Activated CD4-positive, alpha-beta T cell treated with anti-CD3 and anti-CD28 coated beads, Interleukin-2, amount 50 U/mL, for 4 hours (primary cell): ENCODE data around the gene KRT28.
"Not testable (repeated sequence)": the region's sequence is repeated elsewhere in the genome, so short reads cannot be mapped to it uniquely, and the experiment has no call there.

ENCODE experiments used
- DNase-seq, 2 experiments: peaks; one replicate each; pipeline ENCODE4 v3.0.0-alpha.2; 2020

The KRT28 gene

DNA sequence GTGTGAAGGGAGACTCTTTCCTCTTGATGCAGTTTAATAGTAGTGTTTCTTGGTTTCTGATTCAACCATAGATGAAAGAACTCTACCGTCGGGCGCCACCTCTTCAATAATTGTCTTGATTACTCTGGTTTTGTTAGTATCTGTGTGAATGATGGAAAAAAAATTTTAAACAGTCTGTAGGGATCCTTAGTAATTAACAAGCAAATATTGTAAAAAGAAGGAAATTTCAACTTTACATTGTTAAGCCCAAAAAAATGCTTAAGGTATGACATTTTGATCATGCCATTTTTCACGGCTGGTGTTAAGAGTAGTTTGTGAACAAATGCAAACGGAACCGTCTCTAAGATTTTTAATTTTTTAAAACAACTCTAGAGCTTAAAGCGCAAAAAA, 18.6 kb upstream of the KRT28 start:
- DNase-seq, result no peak

DNA sequence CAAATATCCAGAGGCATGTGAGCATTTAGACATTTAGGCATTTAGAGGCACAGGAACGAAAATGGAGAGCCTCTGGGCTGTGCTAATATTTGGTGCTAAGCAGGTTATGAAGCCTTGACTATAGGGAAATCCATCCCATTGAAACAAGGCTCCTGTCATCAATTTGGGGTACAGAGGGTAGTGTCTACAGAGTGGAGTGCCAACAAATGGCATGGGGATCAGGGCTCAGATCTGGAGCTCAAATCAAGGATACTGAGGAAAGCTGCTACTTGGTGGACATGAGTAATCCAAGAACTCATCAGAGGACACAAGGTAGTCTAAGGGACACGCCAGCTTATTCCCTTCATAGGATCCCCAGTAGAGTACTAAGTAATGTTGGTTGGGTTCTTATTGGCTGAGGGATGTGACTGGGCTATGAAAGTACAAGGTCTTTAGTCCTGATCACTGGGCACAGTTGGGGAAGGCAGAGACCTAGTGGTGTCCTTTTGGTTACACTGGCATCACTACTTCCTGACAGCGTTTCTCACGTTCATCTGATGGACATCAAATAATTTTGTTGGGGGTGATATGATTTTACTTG, 17.4 kb upstream of the KRT28 start:
- DNase-seq, result no peak

DNA sequence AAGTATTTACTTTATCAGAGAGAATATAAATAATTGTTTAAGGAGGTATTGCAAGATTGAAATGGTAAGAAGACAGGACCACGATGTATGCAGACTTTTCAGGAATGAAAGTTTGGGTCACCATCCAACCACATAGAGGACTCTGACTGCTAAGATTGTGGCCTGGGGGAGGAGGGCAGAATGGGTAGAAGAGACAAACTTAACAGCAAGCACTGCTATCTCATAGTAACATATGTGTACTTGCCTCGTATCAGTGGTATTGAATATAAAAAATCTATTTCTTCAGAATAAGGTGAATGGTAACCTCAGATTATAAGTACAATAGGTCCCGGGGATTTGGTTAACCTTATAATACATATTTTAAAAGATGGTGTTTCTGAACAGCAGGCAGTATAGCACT, 16.8 kb upstream of the KRT28 start:
- no peak for DNase-seq

DNA sequence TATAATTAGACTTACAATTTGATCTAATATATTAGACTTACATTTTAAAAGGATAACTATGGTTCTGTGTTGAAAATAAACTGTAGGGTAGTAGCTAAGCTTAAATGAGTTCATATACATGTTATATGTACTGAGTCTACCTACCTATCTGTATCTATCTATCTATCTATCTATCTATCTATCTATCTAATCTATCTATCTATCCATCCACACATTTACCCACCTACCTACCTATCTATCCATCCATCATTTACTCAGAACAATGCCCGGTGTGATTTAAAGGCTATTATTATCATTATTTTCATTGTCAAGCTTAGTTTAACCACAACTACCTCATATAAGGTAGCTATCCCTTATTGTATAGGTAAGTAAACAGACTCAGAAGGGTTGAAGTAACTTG, 15.6 kb upstream of the KRT28 start:
- DNase-seq, result no peak

DNA sequence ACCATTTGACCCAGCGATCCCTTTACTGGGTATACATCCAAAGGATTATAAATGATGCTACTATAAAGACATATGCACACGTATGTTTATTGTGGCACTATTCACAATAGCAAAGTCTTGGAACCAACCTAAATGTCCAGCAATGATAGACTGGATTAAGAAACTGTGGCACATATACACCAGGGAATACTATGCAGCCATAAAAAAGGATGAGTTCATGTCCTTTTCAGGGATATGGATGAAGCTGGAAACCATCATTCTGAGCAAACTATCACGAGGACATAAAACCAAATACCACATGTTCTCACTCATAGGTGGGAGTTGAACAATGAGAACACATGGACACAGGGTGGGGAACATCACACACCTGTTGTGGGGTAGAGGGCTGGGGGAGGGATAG, 14.9 kb upstream of the KRT28 start:
- not testable (repeated sequence) for DNase-seq

DNA sequence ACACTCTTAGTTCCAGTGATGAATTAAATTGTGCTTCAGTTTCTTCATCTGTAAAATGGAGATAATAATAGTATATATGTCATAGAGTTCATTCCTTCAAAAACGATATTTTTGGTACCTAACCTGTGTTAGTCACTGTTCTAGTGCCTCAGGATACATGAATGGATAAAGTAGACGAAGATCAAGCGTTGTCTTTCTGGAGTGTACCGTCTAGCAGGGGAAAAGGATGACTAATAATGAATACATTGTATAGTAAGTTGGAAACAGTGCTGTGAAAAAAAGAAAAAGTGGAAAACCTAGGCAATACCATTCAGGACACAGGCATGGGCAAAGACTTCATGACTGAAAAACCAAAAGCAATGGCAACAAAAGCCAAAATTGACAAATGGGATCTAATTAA, 14.0 kb upstream of the KRT28 start:
- no peak for DNase-seq

DNA sequence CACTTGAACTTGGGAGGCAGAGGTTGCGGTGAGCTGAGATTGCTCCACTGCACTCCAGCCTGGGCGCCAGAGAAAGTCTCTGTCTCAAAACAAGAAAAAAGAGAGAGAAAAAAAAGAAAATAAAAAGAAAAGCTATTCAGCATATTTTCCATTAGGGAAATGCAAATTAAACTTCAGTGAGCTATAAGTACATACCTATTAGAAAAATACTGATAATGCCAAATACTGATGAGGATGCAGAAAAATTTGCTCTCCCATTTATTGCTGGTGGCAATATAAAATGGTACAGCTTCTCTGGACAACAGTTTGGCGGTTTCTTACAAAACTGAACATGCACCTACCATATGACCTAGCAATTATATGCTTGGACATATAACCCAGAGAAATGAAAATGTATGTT, 12.9 kb upstream of the KRT28 start:
- DNase-seq, result no peak

DNA sequence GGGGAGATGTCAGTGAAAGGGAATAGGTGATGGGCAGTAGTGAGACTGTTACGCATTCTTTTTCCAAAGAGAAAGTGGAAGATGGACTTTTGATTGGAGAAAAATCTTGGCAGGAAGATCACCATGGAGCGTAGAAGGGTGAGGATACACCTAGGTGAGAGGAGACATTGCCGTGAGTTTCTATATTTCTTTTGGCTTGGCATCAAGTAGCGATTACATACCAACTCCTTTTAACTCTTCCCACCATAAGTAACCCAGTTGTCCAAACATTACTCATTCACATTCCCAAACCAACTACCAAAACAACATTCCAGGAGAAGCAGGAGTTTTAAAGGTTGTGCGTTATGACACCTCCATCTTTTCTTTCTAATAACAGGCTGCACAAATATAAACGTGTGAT, 10.7 kb upstream of the KRT28 start:
- no peak for DNase-seq

DNA sequence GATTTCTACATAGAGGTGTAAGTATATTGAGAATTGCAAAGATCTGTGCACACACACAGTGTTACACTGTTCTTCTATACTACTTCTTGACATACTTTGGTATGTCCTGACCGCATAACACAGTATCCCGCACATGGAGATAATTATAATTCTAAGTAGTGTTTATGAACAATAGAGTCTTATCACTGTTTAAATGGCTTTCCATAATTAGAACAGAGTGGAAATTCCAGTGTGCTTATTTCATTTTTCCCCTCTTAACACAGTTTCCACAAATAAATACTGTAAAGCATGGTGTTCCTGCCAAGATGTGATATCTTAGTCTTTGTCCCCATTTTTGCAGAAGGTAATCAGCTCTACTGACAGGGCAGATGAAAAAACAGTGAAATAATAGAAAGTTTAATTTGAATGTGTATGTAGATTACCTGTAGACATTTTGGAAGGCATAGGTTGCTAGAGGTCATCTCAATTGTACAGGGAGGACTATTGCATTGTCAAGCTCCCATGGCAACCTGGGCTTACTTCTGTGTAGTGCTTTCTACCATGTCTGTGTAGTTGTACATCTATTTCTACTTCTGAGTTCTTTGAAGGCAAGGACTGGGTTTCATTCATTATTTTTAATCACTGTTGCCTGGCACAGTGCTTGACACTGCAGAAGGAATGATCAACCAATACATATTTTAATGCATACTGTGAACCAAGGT, 10.1 kb upstream of the KRT28 start:
- DNase-seq, result no peak

DNA sequence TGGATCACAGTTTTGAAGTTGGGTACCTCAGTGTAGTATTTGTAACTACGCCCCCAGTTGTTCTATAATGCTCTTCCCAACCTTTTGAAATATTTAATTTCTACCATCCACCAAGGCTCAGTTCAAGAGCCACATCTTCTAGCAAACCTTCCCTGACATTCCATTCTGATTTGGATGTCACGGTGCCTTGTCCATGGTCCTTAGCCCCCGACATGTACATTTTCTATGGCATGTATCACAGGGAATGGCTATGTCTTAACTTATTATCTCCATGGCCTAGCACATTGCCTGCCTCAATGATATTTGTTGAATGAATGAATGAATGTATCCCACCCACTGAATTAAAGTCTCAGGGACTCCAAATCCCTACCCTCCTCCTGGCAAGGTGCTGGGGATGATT, 6.4 kb upstream of the KRT28 start:
- no peak for DNase-seq

DNA sequence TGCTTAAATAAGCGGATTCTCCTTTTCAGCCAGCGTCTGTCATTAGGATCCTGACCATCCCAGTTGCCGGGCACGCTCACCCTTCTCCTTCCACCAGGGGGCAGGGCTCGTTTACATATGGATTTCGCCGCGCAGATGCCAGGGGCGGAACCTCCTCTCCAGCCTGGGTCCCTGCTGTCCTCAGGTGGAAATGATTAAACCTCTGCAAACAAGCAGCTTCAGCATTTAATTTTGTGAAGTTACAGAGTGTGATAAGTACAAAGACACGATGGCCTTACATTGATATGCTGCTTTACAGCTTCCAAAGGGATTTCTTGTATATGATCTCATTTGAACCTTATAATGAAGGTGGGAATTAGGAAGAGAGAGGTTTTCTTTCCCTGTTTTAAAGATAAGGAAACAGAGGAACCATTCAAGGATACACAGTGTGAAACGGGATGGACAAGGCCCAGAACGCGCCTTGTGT, 3.9 kb upstream of the KRT28 start:
- peak; percentile 69 to 73 for DNase-seq

DNA sequence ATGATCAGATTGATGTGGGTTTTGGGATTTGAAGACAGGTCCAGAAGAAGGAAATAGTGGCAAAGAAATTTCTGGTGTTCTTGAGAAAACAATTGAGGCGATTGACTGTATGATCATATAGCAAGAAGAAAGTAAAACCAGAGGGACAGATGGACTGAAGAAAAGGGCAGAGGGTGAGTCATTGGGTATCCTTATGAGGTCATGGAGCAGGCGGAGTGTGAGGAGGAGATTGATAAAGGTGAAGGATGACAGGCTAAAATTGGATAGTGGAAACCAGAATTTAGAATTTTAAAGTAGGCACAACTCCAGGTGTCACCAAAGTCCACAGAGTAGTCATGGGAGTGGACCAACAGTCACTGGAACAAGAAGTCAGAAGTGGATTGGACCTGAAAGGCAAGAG, 1.4 kb upstream of the KRT28 start:
- DNase-seq, result no peak

DNA sequence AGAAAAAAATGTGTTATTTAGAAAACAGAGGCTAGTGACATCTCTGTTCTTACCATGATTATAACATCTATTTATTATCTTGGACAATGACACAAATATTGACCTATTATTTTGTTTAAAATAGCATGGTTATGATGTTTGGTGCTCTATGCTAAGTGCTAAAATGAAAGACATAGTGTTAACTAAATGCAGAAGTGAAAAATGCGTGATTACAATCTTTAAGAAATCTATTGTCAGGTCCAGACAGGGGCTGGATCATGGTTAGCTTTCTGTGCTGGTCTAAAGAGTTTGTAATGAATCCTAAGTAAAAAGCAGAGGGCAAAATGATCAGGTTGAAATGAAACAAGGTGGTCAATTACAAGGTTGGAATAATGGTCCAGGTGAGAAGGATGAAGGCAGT, 622 bp upstream of the KRT28 start:
- no peak for DNase-seq

DNA sequence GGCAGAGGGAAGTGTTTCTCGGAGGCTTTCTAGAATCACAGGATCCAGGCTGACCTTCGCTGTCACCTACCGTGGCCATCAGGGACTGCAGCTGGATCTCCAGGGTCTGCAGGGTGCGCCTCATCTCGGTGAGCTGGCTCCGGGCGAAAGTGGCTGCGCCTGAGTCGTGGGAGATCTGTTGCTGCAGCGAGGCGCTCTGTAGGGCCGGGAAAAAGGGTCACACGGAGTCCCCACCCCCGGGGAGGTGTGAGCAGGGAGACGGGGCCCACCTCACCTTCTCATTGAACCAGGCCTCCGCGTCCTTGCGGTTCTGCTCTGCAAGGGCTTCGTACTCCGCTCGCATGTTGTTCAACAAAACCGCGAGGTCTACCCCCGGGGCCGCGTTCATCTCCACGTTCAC, 2.9 kb downstream of the KRT28 start:
- no peak for DNase-seq

DNA sequence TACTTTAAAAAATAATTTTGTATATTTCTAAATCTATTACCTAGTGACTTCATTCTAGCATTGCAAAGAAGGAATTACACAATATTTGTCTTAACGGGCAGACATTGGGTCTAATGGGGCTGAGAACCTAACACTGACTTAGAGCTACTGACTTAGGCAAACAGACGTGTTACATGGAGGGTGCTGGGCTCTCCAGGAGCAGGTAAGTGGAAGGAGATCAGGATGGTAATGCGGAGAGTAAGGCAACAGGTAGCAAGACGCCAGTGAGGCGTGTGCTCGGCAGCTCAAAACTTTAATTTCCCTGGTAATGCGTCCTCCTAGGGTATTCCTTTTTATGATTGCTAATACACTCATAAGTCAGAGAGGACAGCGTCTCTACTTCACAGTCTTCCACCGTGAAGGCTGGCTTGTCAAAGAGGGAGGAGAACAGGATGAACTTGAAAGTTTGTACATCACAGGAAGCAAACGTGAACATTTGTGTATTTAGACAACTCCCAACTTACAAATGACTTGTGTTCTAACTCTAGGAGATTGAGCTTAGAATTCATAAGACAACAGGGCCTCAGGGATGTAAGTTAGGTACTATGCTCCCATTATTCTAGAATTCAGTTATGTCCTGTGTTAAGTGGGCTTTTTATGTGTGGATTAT, 4.6 kb downstream of the KRT28 start:
- no peak for DNase-seq

DNA sequence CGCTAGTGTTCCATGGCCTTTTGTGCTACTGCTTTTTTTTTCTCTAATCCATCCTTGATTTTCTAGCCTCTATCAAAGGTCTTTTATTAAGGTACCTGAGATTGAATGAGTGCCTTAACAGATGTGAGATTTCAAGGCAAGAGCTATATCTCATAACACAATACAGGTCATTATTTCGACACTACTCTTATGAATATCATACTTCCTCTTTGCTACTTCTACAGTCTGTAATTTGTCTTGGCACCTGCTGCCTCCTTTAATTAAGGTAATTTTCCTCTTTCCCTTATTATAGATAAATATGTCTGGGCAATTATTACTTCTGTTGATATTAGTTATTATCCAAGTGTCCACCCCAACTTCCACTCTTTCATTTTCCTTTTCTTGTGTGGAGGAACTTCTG, 5.3 kb downstream of the KRT28 start:
- no peak for DNase-seq

DNA sequence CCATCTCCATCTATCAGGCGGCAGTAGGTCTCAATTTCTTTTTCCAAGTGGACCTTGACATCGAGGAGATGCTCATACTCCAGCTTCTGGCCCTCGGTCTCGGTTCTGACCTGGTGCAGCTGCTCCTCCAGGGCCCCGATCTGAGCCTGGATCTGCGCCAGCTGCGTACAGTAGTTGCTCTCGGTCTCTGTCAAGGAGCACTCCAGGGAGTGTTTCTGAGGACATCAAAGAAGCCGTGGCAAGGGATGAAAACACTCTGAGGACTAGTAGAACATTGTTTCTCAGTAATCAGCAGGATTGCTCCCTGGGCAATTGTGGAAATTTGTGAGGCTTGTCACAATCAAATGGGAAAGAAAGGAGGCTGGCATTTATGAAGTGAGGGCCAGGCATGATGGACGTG, 5.9 kb downstream of the KRT28 start:
- DNase-seq, result no peak

DNA sequence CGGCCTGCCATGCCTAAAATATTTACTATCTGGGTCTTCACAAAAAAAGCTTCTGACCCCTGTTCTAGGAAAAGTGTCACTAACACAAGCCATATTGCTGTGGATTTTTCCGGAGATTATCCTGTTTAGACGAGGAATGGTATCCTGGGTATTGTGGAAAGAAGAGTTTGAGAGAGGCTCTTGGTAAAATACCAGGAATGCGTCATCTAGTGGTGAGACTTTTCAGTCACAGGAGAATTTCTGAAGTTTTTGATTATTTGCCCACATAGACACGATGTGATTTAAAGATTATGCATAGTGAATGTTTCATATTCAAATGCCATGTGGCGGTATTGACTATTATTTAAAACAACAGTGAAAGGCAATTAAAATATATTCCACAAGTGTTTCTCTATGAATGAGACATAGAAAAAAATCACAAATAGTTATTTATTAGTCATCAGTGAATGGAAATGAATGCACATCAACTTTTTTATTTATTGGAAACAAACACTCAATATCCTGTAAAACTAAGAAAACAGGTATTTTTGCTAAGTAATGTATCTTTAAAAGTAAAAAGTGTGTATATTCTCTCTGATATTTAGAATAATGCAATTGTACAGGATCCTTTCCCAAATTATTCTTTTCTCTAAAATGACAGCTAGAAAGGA, 7.8 kb downstream of the KRT28 start:
- no peak for DNase-seq

DNA sequence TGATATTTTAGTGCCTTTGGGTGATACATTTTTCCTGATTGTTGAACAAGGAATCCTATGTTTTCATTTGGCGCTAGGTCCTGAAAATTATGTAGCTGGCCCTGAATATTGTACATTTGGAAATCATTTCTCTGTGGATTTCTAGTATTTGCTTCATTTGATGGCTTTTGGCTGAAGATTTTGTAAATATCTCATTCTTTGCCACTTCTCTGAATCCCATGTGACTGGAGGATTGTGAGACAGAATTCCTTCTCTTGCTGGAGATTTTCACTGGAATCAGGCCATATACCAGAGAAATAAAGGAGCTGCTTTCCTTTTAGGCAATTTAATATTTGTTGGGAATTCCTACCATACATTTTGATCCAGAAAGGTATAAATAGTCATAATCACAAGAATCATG, 8.6 kb downstream of the KRT28 start:
- DNase-seq, result no peak

DNA sequence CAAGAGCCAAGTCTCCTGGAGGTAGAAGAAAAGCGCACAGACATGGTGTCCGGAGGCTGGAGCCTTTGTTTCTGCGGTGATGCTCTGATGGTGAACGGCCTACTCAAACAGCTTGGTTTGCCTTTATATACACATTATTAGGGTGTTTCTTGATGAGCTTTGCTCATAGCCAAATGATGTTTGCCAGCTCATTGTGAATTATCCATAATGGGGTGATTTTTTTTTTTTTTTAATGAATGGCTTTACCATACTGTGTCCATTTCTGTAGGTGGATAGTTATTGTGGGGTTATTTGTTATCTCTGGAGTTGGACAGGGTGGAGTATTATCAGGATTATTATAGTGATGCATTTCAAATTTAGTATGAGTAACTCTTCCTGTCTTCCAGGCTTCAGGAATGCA, 17.3 kb downstream of the KRT28 start, which contains the start of gene KRT27:
Gene KRT27, minus strand, starts transcription at position 101 of the 400 bp plus-strand sequence. Its CDS starts 57 bp downstream, at position 44.
- DNase-seq, result no peak

DNA sequence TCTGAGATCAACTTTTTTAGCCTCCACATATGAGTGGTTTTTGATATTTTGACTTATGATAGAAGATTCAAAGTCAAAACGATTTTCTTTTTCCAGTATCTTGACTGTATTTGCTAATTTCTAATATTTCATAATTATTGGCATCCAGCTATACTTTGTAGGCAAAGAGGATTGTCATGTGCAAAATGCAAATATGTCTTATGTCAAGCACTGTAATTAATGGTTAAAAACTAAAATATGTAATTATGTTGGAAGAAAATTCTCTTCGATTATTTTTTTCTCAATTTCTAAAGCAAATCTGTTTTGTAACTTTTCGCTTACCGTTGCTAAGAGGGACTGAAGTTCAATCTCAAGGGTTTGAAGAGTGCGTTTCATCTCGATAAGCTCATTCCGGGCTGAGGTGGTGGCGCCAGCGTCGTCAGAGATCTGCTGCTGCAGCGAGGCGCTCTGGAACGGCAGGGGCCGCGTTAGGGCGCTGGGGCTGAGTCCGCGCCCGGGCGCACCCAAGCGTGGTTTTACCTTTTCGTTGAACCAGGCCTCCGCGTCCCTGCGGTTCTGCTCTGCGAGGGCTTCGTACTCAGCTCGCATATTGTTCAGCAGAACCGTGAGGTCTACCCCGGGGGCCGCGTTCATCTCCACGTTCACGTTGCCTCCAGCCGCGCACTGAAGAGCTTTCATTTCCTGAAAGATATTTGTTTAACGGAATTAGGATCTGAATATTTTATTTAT, 20.4 kb downstream of the KRT28 start:
- peak in 1 of 2 experiments; percentile 5 for DNase-seq

DNA sequence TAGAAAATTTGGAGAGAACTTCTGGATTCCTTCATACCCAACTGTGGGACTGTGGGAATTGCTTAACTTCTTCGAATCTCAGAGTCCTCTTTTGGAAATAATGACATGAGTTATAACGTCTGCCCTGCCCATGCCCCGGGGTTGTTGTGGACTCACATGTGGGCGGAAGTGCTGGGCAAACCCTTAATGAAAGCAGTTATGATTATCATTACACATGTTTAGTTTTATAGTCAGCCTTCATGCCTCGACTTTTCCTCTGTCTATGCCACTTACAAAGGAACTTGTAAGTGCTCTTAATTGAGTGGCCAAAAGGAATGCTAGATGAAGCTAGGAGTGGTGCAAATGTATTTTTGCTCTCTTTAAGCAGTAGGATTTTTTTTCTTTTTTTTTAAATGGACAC, 21.3 kb downstream of the KRT28 start:
- no peak for DNase-seq

DNA sequence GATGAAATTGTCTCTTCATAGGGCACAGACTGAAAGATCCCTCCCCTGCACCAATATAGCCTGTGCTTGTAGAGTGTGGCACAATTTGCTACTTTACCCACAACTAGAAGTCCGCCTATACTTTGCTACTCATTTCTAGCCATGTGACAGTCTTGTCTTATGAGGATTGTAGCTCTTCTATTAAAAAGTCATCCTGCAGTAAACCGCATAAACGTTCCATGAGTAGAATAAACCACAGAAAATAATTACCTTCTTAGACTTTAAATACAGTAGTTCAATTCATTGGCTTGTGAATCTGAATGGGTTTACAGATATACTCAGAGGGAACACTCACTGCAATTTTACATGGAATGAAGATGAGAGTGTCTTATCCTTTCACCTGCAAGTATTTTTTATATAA, 21.8 kb downstream of the KRT28 start:
- no peak for DNase-seq
